Measurements from ENCODE around the gene MGLL.

GRCh38 chr3:127860211-127860696 lies 37.9 kb upstream of the MGLL start:
- TF ChIP-seq CTCF (IDR thresholded peaks at IDR 0.05; ENCODE audit: low read depth, low read length), result no peak
- TF ChIP-seq EZH2phosphoT487 (IDR thresholded peaks at IDR 0.05; ENCODE audit: low read depth), result no peak

Data from OCI-LY3 (cell line).